Left lung (tissue), 10 donors: Measurements from ENCODE around the gene GLI3. TPM values are rescaled to one million over a fixed set of nuclear protein-coding genes. Genes with fewer than 3 reads are reported as not detected.
A peak's percentile ranks its signal among the peaks of the same experiment; 100 is the strongest.

Experiments used
- ATAC-seq: fragments of 200-7000 bp; cut with Tn5 transposase; one replicate; pipeline ENCODE4 v1.9.1; 2020; ENCODE audit warnings: moderate library complexity
- DNase-seq, 4 donors: peaks; one replicate each; pipeline ENCODE4 v3.0.0-alpha.2; 2013 to 2020
- H3K27ac ChIP-seq, 2 donors: fragments of 200-600 bp; sonication (generic) in 1 of 2; one replicate each; pipeline versions ENCODE4 v1.5.0 to v1.8.0; 2020 to 2021
- H3K27me3 ChIP-seq, 2 donors: fragments of 200-600 bp; sonication (generic) in 1 of 2; one replicate each; pipeline versions ENCODE4 v1.5.0 to v1.8.0; 2020 to 2021
- H3K36me3 ChIP-seq, 2 donors: fragments of 200-600 bp; sonication (generic) in 1 of 2; one replicate each; pipeline versions ENCODE4 v1.5.0 to v1.8.0; 2020 to 2021
- H3K4me1 ChIP-seq, 2 donors: fragments of 200-600 bp; one replicate each; pipeline ENCODE4 v1.8.0; 2021
- H3K4me3 ChIP-seq, 2 donors: fragments of 200-600 bp; sonication (generic) in 1 of 2; one replicate each; pipeline versions ENCODE4 v1.5.0 to v1.8.0; 2020 to 2021; ENCODE audit warnings: mild to moderate bottlenecking in 1 of 2
- H3K9me3 ChIP-seq, 2 donors: fragments of 200-600 bp; sonication (generic) in 1 of 2; one replicate each; pipeline versions ENCODE4 v1.5.0 to v1.8.0; 2020 to 2021
- CTCF ChIP-seq, 2 donors: fragments of 200-600 bp; sonication (generic) in 1 of 2; IDR thresholded peaks; one replicate each; pipeline versions ENCODE4 v1.5.0 to v1.8.0; 2021; ENCODE audit warnings: antibody characterized with exemption in 2 of 2
- intact Hi-C, 2 donors: fragments of 100-400 bp; cut with DNase I; formaldehyde crosslinking; loops; one replicate each; pipeline versions ENCODE4 v1.11.2 to v1.14.2; 2022
- polyA plus RNA-seq, 6 donors: library from polyadenylated mRNA; unstranded; fragments of 120-200 nt; gene quantifications; one replicate each; pipeline ENCODE4 v1.2.1, GENCODE V29; 2013; ENCODE audit not compliant: insufficient read length in 6 of 6
- total RNA-seq, 2 donors: library from RNA; stranded (reverse); fragmentation: NEBNext Ultra II Directional; extraction: Animal tissue kit (Norgen Biotek cat#: 25700); gene quantifications; one replicate each; pipeline ENCODE4 v1.2.1, GENCODE V29; 2021
- donor health status: DM: no; HTN: yes; CAD: no.
- donor health status: DM: no; HTN: no; CAD: no.

Gene GLI3
- total and polyA plus RNA-seq, 8 donors, result 20.3 to 38.0 (median 31.3) TPM

GRCh38 chr7:42026622-42027197 is 210.3 kb downstream of the GLI3 start:
- no peaks in the 10 kb centered on the region for H3K4me1 ChIP-seq
- peaks cover 0 to 4% of the 10 kb centered on the region in 2 donors for H3K36me3 ChIP-seq
- no peaks in the 10 kb centered on the region for H3K27me3 ChIP-seq
- H3K4me3 ChIP-seq, result no peak overlapping the region
- no peak overlapping the region for H3K27ac ChIP-seq
- ATAC-seq, result no peak
- intact Hi-C loops, result no loop called here
- TF ChIP-seq CTCF (IDR thresholded peaks at IDR 0.05), result no peak
- H3K9me3 ChIP-seq, result no peaks in the 10 kb centered on the region
- DNase-seq, result no peak

- no peak overlapping the region for H3K27ac ChIP-seq
- no peak for TF ChIP-seq CTCF (IDR thresholded peaks at IDR 0.05)
- peak in 1 of 4 donors; percentile 65 for DNase-seq
- H3K9me3 ChIP-seq, result no peaks in the 10 kb centered on the region
- intact Hi-C loops, result no loop called here
- no peaks in the 10 kb centered on the region for H3K4me1 ChIP-seq
- ATAC-seq, result no peak
- peaks cover 0 to 4% of the 10 kb centered on the region in 2 donors for H3K36me3 ChIP-seq
- H3K27me3 ChIP-seq, result no peaks in the 10 kb centered on the region
- no peak overlapping the region for H3K4me3 ChIP-seq
Measured at GRCh38 chr7:42025635-42026375, 211.2 kb downstream of the GLI3 start.

- peaks cover 0 to 4% of the 10 kb centered on the region in 2 donors for H3K36me3 ChIP-seq
- intact Hi-C loops, result no loop called here
- H3K4me3 ChIP-seq, result no peak overlapping the region
- no peak overlapping the region for H3K27ac ChIP-seq
- ATAC-seq, result no peak
- no peaks in the 10 kb centered on the region for H3K27me3 ChIP-seq
- DNase-seq, result no peak
- TF ChIP-seq CTCF (IDR thresholded peaks at IDR 0.05), result no peak
- no peaks in the 10 kb centered on the region for H3K9me3 ChIP-seq
- no peaks in the 10 kb centered on the region for H3K4me1 ChIP-seq
Measured at GRCh38 chr7:42024537-42024936, 212.5 kb downstream of the GLI3 start.

GRCh38 chr7:42023262-42023661 is 213.7 kb downstream of the GLI3 start:
- no peak for TF ChIP-seq CTCF (IDR thresholded peaks at IDR 0.05)
- intact Hi-C loops, result no loop called here
- DNase-seq (no peak), ATAC-seq (no peak)
- Histone ChIP-seq H3K27me3 (no peaks in the 10 kb centered on the region), H3K4me1 (no peaks in the 10 kb centered on the region), H3K36me3 (peaks cover 0 to 4% of the 10 kb centered on the region in 2 donors), H3K27ac (no peak overlapping the region), H3K9me3 (no peaks in the 10 kb centered on the region), H3K4me3 (no peak overlapping the region)

GRCh38 chr7:42022791-42023190 is 214.2 kb downstream of the GLI3 start:
- DNase-seq (no peak), ATAC-seq (no peak)
- Histone ChIP-seq H3K4me1 (no peaks in the 10 kb centered on the region), H3K27me3 (no peaks in the 10 kb centered on the region), H3K4me3 (no peak overlapping the region), H3K27ac (no peak overlapping the region), H3K36me3 (peaks cover 0 to 4% of the 10 kb centered on the region in 2 donors), H3K9me3 (no peaks in the 10 kb centered on the region)
- intact Hi-C loops, result no loop called here
- no peak for TF ChIP-seq CTCF (IDR thresholded peaks at IDR 0.05)
